ENCODE data around the gene SOD3. TPM values are rescaled to one million over a fixed set of nuclear protein-coding genes. Genes with fewer than 3 reads are reported as not detected.

The SOD3 gene
- total and polyA plus RNA-seq, 2 of the 8 experiments (the other 6 are each of a cell fraction or from before 2014, with no cell fraction given) = 4.9 TPM

DNA sequence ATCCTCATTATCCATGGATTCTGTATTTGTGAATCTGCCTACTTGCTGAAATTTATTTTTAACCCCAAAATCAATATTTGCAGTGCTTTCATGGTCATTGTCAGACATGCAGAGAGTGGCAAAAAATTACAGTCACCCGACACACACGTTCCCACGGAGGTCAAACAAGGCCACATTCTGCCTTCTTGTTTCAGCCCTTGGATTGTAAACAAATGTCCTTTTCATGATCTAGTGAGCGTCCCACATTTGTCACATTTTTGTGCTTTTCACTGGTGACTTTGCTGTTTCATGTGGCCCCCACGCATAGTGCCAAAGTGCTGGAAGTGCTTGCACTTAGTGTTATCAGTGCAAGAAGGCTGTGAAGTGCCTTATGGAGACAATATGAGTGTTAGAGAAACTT is 45.0 kb downstream of the SOD3 start (continued):
- TF ChIP-seq POLR2A (IDR thresholded peaks at IDR 0.05; ENCODE audit: control extremely low read depth in 1 of 2, low read depth in 2 of 2, low read length in 2 of 2) (no peak), FOSL1 (IDR thresholded peaks at IDR 0.05; ENCODE audit: insufficient read depth, low read depth, low read length) (no peak), BRCA1 (IDR thresholded peaks at IDR 0.05; ENCODE audit: low read depth, low read length) (no peak), SUZ12 (IDR thresholded peaks at IDR 0.05; ENCODE audit: low read length) (no peak), POU5F1 (IDR thresholded peaks at IDR 0.05; ENCODE audit: low read depth, low read length) (no peak)
